GM21576 (cell line): Measurements from ENCODE around the gene SERPINB12.
A peak's percentile ranks its signal among the peaks of the same experiment; 100 is the strongest.

Source experiments
- ATAC-seq: cut with Tn5 transposase; IDR thresholded peaks from one replicate; pipeline ENCODE4 v1.9.1; 2021; ENCODE audit warnings: mild to moderate bottlenecking, moderate library complexity; ENCODE audit not compliant: unreplicated experiment

The SERPINB12 gene

DNA sequence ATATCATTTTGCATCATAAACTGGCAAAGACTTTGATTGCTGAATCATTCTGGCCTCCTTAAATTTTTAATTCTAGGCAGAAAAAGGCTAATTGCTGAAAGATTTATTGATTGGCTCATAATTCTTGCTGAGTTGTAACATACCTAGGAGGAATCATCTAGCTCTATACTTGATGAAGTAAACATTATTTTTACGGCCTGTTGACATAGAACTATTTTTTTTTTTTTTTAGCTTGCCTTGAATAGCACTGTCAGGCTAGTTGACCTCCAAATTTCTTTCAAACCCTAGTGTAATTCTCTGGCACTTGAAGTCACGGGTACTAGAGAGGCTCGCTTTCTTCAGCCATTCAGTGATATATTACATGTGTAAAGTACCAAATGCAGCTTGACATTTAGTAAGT is 2.8 kb downstream of the SERPINB12 start:
- no peak for ATAC-seq

DNA sequence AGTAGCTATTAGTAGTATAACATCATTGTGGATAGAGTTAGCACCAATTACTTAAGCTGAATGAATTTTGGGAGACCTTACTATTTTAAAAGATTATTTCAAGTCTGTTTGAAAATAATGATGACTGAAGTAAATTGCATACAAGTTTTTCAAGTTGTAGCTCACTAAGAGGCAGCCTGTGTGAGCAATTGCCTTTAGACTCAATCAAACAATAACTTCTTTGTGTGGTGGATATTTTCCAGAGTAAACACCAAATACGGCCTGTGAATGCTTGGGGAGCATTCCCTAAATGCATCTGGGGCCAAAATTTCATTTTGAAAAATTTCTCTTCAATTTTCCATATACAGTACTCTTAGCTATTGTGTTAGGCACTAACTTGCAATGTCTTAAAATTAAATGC is 7.9 kb downstream of the SERPINB12 start:
- ATAC-seq, result no peak

DNA sequence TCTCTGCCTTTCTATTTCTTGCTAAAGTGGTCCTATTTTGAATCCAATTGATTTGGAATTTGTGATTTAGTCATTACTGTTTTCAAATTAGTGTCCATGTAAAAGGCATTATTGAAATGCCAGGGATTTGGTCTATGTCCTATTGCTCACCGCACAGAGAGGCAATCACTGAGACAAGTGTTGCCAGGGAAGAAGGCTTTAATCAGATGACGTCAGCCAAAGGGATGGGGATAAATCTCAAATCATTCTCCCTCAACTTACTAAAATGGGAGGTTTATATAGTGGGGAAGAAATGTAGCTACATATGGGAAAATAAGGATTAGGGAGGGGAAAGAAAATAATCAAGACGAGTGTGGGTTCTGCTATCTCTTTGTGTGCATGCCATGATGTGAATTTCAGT is 9.6 kb downstream of the SERPINB12 start:
- ATAC-seq, result no peak

DNA sequence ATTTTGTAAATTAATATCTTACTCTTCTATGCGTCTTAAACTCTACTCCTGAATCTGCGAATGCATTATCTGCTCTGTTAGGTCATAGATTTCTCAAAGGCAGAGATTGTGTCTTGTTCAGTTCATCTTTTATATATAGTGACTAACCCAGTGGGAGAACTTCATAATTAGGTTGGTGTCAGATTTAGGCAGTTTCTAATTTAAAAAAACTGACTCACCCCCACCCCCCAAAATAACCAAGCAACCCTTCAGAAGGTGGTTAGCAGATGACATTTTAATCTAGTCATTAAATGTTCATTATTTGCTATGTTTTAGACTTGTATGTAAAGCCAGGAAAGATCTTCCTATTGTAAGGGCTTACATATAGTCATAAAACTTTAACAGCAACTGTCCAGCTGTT is 10.4 kb downstream of the SERPINB12 start:
- ATAC-seq, result no peak

DNA sequence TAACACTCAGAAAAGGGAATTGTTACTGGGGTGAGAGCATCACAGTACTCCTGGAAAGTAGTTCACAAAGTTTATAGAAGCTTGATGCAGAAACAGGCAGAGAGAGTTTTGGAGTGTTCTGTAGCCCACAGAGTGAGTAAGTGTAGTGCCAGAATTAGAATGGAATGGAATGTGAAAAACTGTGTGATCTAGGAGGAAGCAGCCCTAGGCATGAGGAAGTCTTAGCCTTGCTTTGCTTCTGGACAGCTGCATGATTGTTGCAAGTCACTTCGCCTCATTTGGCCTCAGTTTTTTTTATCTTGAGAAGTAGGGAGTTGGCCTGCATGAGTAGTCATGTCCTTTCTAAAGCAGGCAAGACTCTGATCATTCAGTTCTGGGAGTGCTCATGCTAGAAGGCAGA is 10.9 kb downstream of the SERPINB12 start:
- ATAC-seq, result no peak

DNA sequence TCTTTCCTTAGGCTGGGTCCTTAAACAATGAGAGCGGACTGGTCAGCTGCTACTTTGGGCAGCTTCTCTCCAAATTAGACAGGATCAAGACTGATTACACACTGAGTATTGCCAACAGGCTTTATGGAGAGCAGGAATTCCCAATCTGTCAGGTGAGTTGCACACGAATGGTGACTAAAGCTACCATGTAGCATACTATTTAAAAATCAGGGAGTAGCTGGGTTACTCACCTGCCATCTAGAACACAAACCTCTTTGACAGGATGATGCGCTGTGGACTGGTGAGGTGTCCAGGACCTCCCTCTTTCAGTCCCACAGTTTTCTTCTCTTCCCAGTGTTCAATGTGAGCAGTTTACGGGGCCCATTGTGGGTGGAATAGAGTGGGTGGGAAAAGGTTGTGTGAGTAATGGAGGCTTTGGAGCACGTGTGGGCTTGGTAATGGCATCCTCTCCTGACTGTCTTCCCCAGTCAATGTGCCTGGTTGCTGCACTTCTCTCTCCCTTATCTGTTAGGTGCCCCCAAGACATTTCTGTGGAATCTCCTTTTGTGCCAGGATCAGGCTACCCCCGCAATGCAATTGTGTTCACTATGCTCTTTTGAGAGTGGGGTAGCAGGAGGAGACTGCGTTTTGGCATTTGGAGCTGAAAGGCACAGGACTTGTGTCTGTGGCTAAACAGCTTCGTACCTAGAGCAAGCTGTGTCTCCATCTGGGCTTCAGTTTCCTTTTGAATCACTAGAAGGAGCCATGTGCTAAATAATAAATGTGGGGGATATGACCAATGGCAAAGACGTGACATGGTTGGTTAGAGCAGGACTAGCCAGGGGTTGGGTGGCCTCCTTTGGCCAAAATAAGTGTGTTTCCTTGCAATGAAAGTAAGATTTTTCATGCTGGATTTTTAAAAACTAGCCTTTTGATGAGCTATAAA is 17.7 kb downstream of the SERPINB12 start:
- ATAC-seq, result peak; percentile 42

DNA sequence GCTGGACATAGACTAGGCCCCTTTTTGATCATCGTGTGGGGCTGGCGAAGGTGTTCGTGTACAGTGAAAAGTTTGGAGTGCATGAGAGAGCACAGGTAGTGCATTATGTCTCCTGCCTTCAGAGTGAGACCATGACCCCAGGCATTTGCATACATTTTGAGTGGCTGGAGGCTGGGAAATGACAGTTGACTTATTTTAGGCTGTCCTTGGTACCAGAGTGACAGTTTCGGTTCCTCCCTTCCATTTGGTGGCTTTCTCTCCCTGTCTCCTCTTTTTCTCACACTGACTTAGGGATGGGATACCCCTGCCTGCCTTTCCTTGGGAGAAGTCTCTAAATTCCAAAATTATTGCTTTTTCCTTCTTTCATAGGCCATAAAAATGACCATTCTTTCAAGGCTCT is 20.1 kb downstream of the SERPINB12 start:
- ATAC-seq, result peak; percentile 79

DNA sequence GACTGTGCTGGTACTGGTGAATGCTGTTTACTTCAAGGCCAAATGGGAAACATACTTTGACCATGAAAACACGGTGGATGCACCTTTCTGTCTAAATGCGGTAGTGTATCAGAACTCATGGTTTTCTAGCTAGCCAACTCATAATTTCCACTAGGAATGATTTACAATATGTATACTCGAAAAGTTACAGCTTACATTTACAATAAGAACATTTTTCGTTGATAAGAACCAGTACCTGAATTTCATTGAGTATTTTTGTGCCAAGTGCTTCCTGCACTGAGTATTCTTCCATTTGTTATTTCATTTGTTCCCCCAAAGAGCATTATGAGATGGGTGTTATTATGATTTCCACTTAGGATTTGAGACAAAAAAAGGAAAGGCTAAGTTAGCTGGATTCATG is 21.9 kb downstream of the SERPINB12 start:
- no peak for ATAC-seq

DNA sequence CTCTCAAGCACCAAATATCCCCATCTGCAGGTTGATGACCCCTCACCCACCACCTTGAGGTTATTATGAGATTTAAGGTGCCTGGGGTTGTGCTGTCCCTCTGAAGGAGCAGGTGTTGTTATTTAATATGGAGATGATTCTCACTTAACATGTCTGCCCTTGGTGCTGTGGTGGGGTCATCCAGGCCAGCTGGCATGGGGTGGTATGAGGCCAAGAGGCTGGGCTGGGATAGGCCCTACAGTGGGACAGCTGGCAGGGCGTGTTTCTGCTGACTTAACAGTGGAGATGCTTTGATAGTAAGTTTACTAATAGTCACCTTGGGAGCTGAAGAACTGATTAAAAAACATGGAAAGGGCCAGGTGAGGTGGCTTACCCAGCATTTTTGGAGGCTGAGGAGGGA is 22.4 kb downstream of the SERPINB12 start:
- no peak for ATAC-seq

DNA sequence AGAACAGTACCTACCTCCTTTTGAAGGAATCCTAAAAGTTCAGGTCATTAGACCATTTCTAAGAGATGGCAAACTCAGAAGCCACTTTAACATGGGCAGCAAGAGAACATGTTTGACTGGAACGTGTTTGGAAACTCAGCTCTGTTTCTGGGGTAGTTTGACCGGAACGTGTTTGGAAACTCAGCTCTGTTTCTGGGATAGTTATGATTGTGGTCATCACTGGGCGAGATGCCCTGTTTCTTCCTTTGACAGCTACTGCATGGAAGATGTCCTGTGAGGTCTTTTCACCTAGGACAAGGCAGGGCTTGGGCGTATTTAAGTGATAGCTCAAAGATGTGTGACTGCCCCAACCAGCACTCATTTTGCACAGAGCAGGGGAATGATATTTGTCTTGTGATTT is 25.1 kb downstream of the SERPINB12 start:
- no peak for ATAC-seq

DNA sequence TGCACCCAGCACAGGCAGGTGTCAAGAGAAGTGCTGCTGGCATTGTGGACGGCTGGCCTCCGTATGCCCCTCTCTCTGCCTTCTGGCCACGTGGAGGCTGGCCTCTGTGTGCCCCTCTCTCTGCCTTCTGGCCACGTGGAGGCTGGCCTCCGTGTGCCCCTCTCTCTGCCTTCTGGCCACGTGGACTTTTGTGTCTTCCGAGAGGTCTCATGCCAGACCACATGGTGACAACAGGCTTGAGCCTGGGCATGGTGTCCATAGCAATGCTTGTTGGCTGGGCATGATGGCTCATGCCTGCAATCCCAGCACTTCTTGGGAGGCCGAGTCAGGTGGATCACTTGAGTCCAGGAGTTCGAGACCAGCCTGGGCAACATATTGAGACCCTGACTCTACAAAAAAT is 25.7 kb downstream of the SERPINB12 start:
- no peak for ATAC-seq

DNA sequence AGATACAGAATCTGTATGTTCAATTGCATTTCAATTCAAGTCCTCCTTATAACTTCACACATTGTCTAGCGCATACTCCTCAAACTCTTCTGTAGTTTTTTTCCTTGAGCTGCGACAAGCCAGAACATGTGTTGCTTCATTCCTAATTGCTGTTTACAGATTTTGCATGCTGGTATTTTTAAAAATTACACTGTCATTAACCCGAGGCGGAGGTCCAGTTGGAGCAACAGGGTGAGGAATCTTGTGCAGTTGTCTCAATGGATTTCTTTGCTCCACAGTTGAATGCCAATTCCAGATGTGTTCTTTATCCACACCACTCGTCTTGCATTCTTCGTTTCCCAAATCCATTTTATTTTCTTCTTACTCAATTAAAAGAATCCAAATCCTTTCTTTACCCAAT is 28.6 kb downstream of the SERPINB12 start:
- ATAC-seq, result no peak

DNA sequence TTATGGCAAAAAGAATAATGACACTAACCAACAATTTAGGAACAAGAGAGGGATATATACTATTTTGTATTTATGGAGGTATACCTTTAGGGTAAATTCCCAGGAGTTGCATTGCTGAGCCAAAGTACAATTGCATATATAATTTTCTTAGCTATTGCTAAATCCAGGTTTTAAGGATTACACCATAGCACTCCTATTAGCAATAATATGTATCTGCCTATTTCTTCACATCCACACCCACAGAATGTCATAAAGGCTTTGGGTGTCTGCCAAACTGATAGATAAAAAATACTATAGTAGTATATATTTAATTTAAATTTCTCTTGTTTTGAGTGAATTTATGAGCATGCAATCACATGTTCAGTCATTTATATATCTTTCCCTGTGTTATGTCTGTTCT is 33.5 kb downstream of the SERPINB12 start:
- no peak for ATAC-seq

DNA sequence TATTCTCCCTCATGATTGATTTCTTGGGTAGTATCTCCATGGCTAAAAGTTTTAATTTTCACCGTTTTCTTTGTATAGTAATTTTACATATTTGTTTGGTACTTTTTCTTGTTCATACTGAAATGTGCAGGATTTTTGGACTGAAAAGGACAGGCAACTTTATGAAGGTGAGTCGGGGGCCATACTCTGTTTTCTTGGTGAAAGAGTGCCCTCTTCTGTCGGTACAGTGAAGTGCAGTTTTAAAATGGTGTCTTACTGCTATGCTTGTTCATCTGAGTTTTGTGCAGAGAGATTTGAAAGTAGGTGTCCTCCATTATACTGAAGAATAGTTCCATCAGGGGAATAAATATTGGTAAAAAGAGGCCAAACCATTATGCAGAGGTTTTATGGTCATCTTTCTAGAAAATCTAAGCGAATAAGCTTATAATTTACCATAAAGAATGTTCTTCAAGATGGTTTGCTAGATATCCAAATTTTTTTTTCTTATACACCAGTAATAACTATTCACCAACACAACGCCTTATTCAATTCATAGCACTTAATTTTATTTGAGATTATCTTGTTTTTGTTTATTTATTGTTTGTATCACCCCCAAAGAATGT is 36.3 kb downstream of the SERPINB12 start:
- peak; percentile 67 for ATAC-seq

DNA sequence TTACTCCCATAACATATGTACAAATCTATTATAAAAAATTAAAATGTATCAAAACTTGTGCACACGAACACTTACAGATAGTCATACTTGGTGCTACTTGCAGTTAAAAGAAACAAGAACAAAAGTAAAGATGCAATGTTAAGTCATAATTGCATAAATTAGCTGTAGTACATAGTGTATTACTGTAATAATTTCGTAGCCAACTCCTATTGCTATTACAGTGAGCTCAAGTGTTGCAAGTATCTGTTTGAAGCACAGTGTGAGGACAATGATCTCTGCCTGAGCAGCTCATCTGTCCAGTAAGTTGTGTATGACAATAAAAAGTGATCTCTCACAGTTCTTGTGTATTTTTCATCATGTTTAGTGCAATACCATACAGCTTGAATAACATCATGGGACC is 37.4 kb downstream of the SERPINB12 start:
- ATAC-seq, result no peak

DNA sequence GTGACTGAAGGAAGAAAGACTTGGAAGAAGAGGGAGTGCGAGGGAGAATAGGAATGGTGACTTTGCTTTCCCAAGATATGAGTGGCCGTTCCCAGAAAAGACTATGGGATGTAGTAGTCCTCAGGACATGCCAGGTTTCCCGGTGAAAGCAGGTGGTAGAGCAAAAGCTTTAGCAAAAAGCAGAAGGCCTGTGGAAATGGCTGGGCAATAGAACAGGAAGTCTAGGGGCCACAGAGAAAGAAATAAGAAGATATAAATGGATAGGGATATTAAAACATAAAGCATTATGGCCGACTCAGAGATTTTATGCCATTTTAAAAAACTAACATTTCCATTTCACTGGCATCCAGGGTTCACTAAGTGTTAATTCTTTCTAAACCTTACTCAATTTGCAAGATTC is 43.8 kb downstream of the SERPINB12 start:
- ATAC-seq, result no peak

DNA sequence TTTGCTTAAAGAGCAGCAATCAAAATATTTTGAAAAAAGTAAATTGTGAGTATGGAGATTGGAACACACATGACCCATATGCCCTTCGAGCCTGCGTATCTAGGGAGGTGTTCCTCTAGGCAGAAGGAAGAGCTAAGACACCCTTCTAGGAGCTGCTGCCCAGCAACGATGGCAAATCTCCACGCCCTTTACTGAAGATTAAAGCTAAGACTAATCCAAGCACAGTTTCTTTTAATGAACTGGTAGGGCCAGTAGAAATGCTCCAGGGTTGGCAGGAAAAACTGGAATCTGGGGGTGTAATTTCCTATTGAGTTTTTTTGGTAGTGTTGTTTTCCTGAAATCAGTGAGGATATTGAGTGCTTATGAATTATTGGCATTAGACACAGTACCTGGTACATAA is 44.3 kb downstream of the SERPINB12 start:
- no peak for ATAC-seq

DNA sequence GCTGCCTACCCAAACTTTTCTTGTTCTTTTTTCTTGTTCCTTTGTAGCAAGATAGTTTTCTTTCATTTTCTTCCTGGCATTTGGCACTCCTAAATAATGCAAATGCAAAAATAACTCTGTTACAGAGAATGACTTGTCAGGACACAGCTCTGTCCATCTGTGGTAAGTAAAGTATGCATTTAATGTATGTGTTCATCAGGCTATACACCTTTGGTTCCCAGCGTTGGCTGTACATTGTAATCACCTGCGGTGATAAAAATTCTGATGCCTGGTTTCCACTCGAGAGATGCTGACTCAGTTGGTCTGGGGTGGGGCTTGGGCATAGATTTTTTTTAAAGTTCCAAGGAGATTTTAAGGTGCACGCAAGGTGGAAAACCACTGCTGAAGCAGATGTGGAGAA is 44.8 kb downstream of the SERPINB12 start, which contains the start of gene SERPINB13:
Gene SERPINB13, plus strand, starts transcription at position 378 of the 400 bp plus-strand sequence. CDS start 1,325 bp downstream, outside the sequence.
- no peak for ATAC-seq

DNA sequence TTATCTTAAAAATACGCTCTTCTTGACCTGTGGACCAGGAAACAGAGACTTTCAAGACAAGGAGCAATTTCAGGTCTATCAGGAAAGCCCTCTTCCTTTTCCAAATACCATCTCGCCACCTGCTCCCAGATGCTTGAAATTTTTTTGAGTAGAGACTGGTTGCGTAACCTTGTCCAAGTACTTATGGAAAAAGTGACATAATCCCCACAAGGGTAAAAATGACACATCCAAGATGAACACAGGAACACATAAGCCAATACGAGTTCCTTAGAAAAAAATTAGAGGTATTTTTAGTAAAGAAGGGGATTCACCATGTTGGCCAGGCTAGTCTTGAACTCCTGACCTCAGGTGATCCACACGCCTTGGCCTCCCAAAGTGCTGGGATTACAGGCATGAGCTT is 46.7 kb downstream of the SERPINB12 start:
- ATAC-seq, result no peak

DNA sequence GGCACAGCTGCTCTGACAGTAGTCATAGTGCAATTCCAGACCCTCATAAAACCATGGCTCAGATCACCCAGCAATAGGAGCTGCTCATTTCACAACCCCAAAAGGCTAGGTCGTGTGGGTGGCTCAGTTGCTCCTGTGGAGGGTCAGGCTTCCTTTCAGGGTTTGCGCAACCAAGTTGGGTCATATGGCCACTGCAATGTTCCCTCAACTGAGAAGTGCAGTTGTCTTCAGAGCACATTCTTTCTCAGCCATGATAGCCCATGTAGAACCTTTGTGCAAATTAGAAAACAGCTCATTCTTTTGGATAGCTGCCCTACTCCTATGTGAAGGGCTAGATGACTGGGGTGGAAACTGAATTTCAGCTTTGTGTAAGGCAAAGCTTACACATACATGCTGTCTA is 48.2 kb downstream of the SERPINB12 start:
- ATAC-seq, result no peak

DNA sequence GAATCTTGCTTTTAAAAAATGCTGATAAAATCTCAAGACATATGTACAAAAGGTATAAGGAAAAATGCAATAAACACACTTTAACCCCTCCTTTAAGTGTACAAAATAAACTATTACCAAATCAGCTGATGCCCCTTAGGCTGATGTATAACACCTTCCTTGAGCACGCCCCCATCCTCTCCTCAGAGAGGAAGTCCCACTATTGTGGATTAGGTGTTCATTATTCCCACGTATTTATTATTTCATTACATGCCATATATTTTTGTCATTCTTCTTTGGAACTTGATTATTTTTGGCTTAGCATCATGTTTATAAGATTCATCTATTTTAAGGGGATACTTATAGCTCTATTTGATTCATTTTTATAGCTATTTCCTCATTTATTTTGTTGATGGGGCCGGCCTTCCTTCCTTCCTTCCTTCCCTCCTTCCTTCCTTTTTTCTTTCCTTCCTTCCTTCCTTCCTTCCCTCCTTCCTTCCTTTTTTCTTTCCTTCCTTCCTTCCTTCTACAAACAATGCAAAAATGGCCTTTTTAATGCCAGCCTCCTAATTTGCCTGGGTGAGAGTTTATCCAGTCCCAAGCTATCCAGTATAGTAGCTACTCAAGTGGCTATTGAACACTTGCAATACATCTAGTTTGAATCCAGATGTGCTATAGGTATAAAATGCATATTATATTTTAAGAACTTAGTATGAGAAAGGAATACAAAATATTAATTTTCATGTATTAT is 49.0 kb downstream of the SERPINB12 start:
- no peak for ATAC-seq

DNA sequence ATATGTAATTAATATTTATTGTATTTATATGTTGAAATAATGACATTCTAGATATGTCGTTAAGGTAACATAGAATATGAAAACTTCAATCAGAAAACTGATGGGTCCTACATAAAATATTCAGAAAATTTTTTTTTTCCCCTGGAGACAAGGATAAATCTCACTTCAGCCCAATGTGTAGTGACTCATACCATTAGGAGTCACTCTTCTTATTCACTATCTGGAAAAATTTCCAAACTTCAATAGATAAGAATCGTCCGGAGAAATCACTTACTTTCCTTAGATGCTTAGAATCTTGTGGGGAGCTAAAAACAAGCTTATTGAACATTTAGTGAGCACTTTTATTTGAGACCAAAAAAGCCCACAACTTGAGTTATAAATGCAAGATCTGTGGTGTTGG is 49.6 kb downstream of the SERPINB12 start:
- ATAC-seq, result no peak
